Stimulated activated CD8-positive, alpha-beta memory T cell treated with anti-CD3 and anti-CD28 coated beads, Interleukin-7, amount 100 ng/mL, for 48 hours (primary cell): ENCODE results near the gene CRYGD.
A peak's percentile ranks its signal among the peaks of the same experiment; 100 is the strongest.

ENCODE experiments used
- DNase-seq, 2 donors: peaks; one replicate each; pipeline ENCODE4 v3.0.0-alpha.2; 2020; ENCODE audit warnings: low read depth in 1 of 2; ENCODE audit errors: extremely low read depth in 1 of 2

The CRYGD gene

DNA sequence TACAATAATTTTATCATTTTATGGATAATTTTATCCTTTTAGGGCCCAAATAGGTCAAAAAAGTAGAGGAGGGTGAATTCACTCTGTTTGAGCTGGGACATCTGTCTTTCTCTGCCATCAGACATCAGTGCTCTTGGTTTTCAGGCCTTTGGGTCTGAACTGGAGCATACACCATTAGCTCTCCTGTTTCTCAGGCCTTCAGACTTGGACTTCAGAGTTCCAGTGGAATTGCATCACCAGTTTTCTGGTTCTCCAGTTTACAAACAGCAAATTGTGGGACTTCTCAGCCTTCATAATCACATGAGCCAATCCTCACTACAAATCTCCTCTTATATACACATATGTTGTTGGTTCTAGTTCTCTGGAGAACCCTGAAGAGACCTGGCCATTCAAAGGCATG, 33.9 kb downstream of the CRYGD start:
- DNase-seq: no peak

- DNase-seq: no peak
Measured at GRCh38 chr2:208086029-208086428, 38.3 kb downstream of the CRYGD start.

DNA sequence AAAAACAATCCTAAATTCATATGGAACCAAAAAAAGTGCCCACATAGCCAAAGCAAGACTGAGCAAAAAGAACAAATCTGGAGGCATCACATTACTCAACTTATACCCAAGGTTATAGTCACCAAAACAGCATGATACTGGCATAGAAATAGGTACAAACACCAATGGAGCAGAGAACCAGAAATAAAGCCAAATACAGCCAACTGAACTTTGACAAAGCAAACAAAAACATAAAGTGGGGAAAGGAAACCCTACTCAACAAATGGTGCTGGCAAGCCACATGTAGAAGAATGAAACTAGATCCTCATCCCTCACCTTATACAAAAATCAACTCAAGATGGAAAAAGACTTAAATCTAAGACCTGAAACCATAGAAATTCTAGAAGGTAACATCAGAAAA, 40.5 kb downstream of the CRYGD start:
- no peak for DNase-seq

- DNase-seq: no peak
Measured at GRCh38 chr2:208077276-208077675, 47.0 kb downstream of the CRYGD start.

GRCh38 chr2:208074610-208075356, 49.5 kb downstream of the CRYGD start:
- DNase-seq: no peak

DNA sequence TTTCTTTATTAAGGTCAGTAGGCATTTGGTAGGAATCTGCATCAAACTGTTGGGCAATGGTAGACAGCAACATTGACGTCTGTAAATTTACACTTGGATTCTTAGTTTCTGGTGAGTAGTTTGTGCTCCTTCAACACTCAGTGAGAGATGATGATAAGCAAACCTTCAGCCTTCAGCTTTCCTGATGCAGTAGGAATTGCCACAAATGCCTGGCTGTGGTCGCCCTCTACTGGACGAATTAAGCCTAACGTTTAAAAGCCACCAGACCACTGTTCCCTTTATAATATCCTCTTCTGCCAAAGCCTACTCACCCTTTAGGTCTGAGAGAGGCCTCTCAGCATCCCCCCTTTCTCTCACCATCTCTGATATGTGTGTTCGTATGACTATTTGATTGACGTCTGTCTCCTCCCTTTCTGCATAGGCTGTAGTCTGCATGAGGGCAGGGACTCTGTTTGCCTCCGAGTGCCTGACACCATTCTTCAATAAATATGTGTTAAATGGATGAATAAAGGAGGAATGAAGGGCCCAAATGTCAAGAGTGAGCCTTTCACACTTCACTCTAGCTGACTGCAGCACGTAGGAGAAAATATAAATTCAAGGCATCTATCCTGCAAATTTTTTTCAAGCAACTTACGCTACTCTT, 52.0 kb downstream of the CRYGD start:
- DNase-seq: peak; percentile 7 to 10
